GM18909 (cell line): Measurements from ENCODE around the gene AMIGO1.

Experiments used
- ATAC-seq: cut with Tn5 transposase; IDR thresholded peaks from one replicate; pipeline ENCODE4 v1.9.1; 2021; ENCODE audit warnings: mild to moderate bottlenecking; ENCODE audit not compliant: unreplicated experiment, poor library complexity

AMIGO1 gene

DNA sequence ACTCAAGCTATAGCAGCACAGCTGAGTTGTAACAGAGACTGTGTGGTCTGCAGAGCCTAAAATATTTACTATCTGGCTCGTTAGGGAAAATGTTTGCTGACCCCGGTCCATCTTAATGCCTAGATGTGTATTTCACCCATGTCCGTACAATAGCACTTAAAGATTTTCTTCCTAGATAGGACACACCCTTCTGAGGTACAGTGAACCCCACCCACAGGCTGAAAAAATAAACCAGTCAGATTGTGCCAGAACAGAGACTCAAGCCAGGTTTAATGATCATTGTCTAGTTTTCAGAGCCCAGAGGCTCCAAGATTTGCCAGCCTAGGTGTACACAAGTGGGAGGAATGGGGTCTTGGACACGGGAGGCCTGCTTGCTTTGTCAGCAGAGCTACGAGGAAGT, 5.6 kb downstream of the AMIGO1 start:
- ATAC-seq = no peak

- ATAC-seq = no peak
Observed at GRCh38 chr1:109502364-109502851, 7.1 kb downstream of the AMIGO1 start.

DNA sequence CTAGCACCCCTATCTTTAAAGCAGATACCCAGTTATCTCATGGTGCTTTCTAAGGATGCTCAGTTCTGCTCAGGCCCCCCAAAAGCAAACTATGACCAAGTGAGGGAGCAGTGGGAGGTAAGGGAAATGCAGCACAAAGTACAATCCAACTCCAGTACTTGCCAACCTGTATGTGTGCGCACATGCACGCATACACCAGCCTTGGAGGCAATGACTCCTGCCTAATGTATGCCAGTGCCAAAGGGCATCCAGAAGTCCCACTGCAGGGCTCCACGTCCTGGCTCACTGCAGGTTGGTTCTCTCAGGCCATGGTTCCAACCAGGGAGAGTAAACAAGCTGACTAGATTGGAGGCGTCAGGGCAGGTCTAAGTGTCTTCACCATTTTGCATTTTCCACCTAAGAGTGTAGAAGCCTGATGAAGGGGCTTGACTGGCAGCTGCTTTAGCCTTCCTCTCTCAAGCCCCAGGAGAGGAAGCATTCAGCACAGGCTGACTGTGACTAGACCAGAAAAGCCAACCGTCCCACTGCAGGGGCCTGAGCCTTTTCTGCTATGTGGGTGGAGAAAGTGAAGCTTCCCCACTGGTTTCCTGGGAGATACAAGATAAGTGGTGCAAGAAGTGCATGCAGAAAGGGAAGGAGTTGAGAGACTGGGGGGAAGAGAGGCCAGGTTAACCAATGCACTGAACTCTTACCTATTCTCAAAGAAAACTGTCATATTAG, 7.7 kb downstream of the AMIGO1 start:
- ATAC-seq = no peak

DNA sequence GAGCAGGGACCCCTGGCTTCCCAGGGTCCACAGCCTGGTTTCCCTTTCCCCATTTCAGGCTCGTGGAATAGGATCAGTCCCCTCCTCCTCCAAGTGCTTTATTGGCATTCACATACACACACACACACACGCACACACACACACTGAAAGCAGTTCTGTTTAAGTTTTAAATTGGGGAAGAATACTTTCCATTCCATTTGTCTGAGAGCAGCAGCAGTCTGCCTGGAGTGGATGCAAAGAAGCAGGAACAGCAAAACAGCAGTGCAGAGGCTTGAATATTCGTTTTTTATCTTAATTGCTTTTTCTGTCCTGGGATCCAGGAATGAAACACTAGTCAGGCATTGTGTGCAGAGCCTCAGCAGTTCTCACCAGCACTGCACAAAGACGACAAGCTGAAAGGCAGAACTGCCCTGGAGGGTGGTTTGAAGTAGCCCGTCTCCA, 8.6 kb downstream of the AMIGO1 start:
- ATAC-seq = no peak

GRCh38 chr1:109499661-109500536, 9.6 kb downstream of the AMIGO1 start:
- no peak for ATAC-seq

DNA sequence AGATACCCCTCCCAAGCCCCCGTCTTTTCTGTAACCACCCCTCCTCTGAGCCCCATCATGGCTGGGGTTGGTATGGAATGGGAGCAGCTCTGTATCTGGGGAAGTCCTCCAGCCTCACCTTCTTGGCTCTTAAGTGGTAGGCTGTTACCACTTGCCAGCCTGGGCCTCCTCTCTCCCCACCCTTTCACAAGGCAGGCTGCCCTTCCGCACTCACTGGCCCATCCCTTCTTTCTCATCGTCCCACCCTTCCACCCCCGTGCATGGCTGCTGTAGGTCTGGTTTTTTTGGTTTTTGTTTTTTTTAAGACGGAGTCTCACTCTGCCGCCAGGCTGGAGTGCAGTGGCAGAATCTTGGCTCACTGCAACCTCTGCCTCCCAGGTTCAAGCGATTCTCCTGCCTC, 10.4 kb downstream of the AMIGO1 start:
- no peak for ATAC-seq

DNA sequence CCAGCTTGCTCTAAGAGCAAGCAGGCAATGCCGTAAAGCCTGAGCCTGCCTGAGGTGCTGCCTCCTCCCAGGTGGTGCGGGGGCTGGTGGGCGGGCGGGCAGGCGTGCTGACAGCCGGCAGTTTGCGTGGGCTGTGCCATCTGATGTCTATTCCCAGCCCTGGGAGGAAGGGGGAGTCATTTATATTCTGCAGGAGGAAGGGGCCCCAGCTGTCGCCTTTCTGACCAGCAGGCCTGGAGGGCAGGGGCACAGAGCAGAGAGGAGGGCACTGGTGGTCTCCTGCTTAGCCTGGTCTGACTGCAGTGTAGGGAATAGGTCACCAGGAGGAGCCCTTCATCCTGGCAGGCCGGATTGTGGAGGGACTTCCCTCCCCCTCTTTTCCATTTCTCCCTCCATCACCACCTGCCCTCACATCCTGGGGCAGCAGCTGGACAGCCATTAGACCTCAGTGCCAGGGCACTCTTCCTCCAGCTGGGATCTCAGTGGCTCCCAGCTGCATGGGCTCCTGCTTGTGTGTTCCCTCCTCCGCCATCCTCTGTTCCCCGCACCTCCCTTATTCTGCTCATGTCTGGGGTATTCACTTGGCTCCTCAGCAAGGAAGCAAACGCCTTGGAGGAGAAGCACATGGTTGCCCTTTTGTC, 11.2 kb downstream of the AMIGO1 start:
- no peak for ATAC-seq

- ATAC-seq = no peak
Observed at GRCh38 chr1:109497449-109498160, 11.9 kb downstream of the AMIGO1 start.

GRCh38 chr1:109495738-109496137, 13.8 kb downstream of the AMIGO1 start:
- no peak for ATAC-seq

GRCh38 chr1:109493805-109494539, 15.6 kb downstream of the AMIGO1 start, which contains the start of gene CYB561D1:
Gene CYB561D1 (plus strand): TSS chr1:109494094. CDS start chr1:109494140, 46 bp downstream.
- peak; percentile 90 for ATAC-seq

- ATAC-seq = no peak
Observed at GRCh38 chr1:109493227-109493626, 16.3 kb downstream of the AMIGO1 start.

DNA sequence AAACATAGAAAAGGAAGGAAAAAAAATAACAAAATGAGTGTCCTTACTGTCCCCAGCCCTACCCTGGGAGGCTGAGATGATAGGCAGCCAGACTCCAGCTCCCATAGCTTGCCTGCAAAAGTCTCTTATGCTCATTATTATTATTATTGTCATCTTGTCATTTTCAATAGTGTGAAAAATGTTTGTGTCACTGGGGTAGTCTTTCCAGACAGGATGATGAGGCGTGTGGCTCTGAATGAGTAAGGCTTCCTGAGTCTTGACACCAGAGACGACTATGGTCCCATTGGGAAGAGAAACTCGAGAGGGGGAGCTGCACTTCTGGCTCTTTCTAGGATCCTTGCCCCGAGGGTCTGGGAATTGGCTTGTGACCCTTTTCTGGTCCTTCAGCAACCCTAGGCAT, 16.7 kb downstream of the AMIGO1 start:
- no peak for ATAC-seq

- ATAC-seq = no peak
Observed at GRCh38 chr1:109491372-109491771, 18.2 kb downstream of the AMIGO1 start.

DNA sequence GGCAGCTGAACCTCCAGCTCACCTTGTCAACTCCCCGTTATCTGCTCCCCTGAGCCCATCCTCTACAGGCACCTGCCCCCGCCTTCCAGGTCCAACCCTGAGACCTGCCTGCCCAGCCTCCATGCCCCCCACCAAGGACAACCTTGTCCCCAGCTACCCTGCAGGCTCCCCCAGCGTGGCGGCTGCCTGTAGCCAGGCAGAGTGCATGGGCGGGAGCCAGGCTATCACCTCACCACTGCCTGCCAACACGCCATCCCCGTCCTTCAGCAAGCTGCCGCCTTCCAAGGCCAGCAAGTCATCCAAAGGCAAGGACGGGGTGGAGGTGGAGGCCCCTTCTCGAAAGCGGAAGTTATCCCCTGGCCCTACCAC, 18.6 kb downstream of the AMIGO1 start:
- no peak for ATAC-seq

DNA sequence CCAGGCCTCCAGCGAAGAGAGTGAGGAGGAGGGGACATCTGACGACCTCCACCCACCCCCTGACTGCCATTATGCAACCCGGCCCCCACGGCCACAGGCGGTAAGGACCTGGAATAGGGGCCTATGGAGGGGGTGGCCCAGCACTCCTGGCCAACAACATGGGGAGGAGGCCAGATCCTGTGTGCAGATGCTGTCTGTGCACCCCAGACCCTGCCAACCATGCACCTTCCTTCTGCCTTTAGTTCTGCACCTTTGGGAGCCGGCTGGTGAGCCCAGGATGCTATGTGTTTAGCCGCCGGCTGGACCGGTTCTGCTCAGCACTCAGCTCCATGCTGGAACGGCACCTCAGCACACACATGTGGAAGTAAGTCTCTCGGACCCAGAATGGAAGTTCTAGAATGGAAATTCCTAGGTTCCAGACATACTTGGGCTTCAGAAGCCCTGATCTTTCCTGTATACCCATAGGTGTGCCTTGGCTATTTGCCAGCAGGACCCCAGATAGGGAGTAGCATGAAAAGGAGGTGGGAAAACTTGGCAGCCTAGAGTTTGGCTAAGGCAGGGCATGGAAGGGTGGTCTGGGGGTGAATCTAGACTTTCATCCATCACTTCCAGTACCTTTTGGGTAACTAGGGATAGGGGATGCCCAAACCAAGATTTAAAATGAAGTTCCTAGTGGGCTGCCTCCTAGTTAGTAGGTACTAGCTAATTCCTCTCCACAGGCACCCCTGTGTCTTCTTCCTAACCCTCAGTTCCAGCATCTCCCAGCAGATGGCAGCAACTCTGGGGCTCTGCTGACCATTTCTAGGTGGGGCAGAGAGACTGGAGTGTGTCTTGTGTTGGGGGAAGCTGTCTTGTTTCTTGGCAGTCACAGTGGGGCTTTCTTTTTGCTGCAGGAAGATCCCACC, 19.2 kb downstream of the AMIGO1 start:
- no peak for ATAC-seq

DNA sequence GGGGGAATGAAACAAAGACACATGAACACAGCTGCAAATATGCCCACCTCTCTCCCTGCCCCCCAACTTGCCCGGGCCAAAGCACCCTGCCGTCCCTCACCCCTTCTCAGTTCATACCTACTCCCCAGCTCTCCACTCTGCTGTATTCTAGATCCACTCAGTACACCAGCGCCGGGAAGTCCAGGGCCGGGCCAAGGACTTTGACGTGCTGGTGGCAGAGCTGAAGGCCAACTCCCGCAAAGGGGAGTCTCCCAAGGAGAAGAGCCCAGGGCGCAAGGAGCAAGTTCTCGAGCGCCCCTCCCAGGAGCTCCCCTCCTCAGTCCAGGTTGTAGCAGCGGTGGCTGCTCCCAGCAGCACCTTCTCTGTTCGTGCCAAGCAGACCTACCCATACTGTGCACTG, 20.8 kb downstream of the AMIGO1 start:
- no peak for ATAC-seq

GRCh38 chr1:109488201-109488600, 21.3 kb downstream of the AMIGO1 start:
- ATAC-seq = no peak

- no peak for ATAC-seq
Observed at GRCh38 chr1:109487261-109487660, 22.3 kb downstream of the AMIGO1 start.

GRCh38 chr1:109485001-109485400, 24.5 kb downstream of the AMIGO1 start:
- no peak for ATAC-seq
